IMR-90 (cell line): Measurements from ENCODE around the gene YKT6. TPM values are rescaled to one million over a fixed set of nuclear protein-coding genes. Genes with fewer than 3 reads are reported as not detected.

Experiments used
- ATAC-seq: fragments of 200-7000 bp; cut with Tn5 transposase; 2 replicates; pipeline ENCODE4 v1.9.1; 2020; ENCODE audit warnings: low read depth, mild to moderate bottlenecking, moderate library complexity
- BruUV-seq: library from RNA; stranded (reverse); fragments of 400-500 nt; replicated peaks from 2 replicates; lab custom pipeline; 2021; lab: Mats Ljungman, UMichigan
- CTCF ChIA-PET: fragments of 300-600 bp; formaldehyde crosslinking; extraction: SDS; loops from one replicate; lab custom pipeline; 2021; ENCODE audit warnings: antibody characterized with exemption; lab: Yijun Ruan, JAX
- POLR2A ChIA-PET: fragments of 300-600 bp; sonication (Branson Sonifier 250); formaldehyde crosslinking; loops from one replicate; lab custom pipeline; 2022; ENCODE audit warnings: antibody characterized with exemption; ENCODE audit not compliant: unreplicated experiment; lab: Charles Lee
- DNase-seq: peaks from one replicate; pipeline ENCODE4 v3.0.0; 2013
- H2AFZ ChIP-seq: replicated peaks from 2 replicates; pipeline ENCODE3; 2013; ENCODE audit warnings: low read length, mild to moderate bottlenecking; ENCODE audit not compliant: poor library complexity
- H2AK5ac ChIP-seq: 2 replicates; pipeline ENCODE4 v1.6.1; 2013; ENCODE audit warnings: low read depth, low read length, inconsistent platforms
- H2AK9ac ChIP-seq: replicated peaks from 2 replicates; pipeline ENCODE3; 2013; ENCODE audit warnings: mild to moderate bottlenecking, low read depth, low read length, moderate library complexity; ENCODE audit not compliant: poor library complexity
- H2BK120ac ChIP-seq: 2 replicates; pipeline ENCODE4 v1.6.1; 2013; ENCODE audit warnings: low read depth, low read length, inconsistent platforms
- H2BK15ac ChIP-seq: 3 replicates; pipeline ENCODE4 v1.6.1; 2013; ENCODE audit warnings: low read depth, low read length, inconsistent platforms
- H2BK20ac ChIP-seq: 2 replicates; pipeline ENCODE4 v1.6.1; 2013; ENCODE audit warnings: low read depth, mild to moderate bottlenecking, inconsistent platforms, low read length, moderate library complexity
- H2BK5ac ChIP-seq: 2 replicates; pipeline ENCODE4 v1.6.1; 2013; ENCODE audit warnings: mild to moderate bottlenecking, low read depth, low read length, inconsistent platforms; ENCODE audit not compliant: poor library complexity, severe bottlenecking
- H3K14ac ChIP-seq: replicated peaks from 2 replicates; pipeline ENCODE4 v1.6.1; 2013; ENCODE audit warnings: low read depth, low read length, inconsistent platforms
- H3K18ac ChIP-seq: 2 replicates; pipeline ENCODE4 v1.6.1; 2013; ENCODE audit warnings: low read depth, low read length, control low read depth
- H3K23ac ChIP-seq: 2 replicates; pipeline ENCODE4 v1.6.1; 2013; ENCODE audit warnings: low read depth, low read length, inconsistent platforms
- H3K27ac ChIP-seq: 2 replicates; pipeline ENCODE4 v1.5.1; 2013; ENCODE audit warnings: mild to moderate bottlenecking, control low read depth, low read length; ENCODE audit not compliant: insufficient read depth
- H3K27me3 ChIP-seq: 2 replicates; pipeline ENCODE4 v1.6.1; 2013; ENCODE audit warnings: low read length; ENCODE audit not compliant: control insufficient read depth, insufficient read depth
- H3K36me3 ChIP-seq: 2 replicates; pipeline ENCODE4 v1.6.1; 2013; ENCODE audit warnings: low read length, mixed read lengths; ENCODE audit not compliant: control insufficient read depth, insufficient read depth
- H3K4ac ChIP-seq: 2 replicates; pipeline ENCODE4 v1.6.1; 2013; ENCODE audit warnings: low read depth, low read length, inconsistent platforms
- H3K4me1 ChIP-seq: 2 replicates; pipeline ENCODE4 v1.6.1; 2013; ENCODE audit warnings: low read length, mixed read lengths; ENCODE audit not compliant: control insufficient read depth, insufficient read depth
- H3K4me2 ChIP-seq: 2 replicates; pipeline ENCODE4 v1.6.1; 2013; ENCODE audit warnings: low read depth, mild to moderate bottlenecking, control low read depth, low read length, moderate library complexity
- H3K4me3 ChIP-seq: 2 replicates; pipeline ENCODE4 v1.5.1; 2013; ENCODE audit warnings: low read depth, mild to moderate bottlenecking, control low read depth, low read length, moderate library complexity; ENCODE audit not compliant: insufficient read depth
- H3K56ac ChIP-seq: 2 replicates; pipeline ENCODE4 v1.6.1; 2013; ENCODE audit warnings: low read length, inconsistent platforms; ENCODE audit not compliant: insufficient read depth; ENCODE audit errors: extremely low read depth
- H3K79me1 ChIP-seq, 2 experiments: 2 replicates each; pipeline ENCODE4 v1.6.1; 2013; ENCODE audit warnings: low read length in 2 of 2, inconsistent platforms in 1 of 2, low read depth in 1 of 2
- H3K9ac ChIP-seq: 2 replicates; pipeline ENCODE4 v1.6.1; 2013; ENCODE audit warnings: low read depth, low read length, control low read depth
- H3K9me1 ChIP-seq: 2 replicates; pipeline ENCODE4 v1.6.1; 2013; ENCODE audit warnings: low read length, inconsistent platforms; ENCODE audit not compliant: insufficient read depth
- H3K9me3 ChIP-seq: 2 replicates; pipeline ENCODE4 v1.6.1; 2013; ENCODE audit warnings: low read length; ENCODE audit not compliant: control insufficient read depth, insufficient read depth
- H4K20me1 ChIP-seq: 2 replicates; pipeline ENCODE4 v1.6.1; 2013; ENCODE audit warnings: low read length, inconsistent platforms; ENCODE audit not compliant: insufficient read depth
- H4K5ac ChIP-seq: 2 replicates; pipeline ENCODE4 v1.6.1; 2013; ENCODE audit warnings: mild to moderate bottlenecking, low read depth, low read length, control low read depth
- H4K8ac ChIP-seq, 2 experiments: 2 replicates each; pipeline ENCODE4 v1.6.1; 2013; ENCODE audit warnings: low read depth in 2 of 2, low read length in 2 of 2, control low read depth in 1 of 2, inconsistent platforms in 1 of 2
- H4K91ac ChIP-seq: 2 replicates; pipeline ENCODE4 v1.6.1; 2013; ENCODE audit warnings: low read depth, low read length, inconsistent platforms; ENCODE audit not compliant: insufficient read depth
- BHLHE40 ChIP-seq: fragments of 150-350 bp; IDR thresholded peaks from 2 replicates; pipeline ENCODE4 v1.6.1; 2016; ENCODE audit warnings: mild to moderate bottlenecking, low read depth, low read length
- CHD1 ChIP-seq: IDR thresholded peaks from 2 replicates; pipeline ENCODE4 v1.6.1; 2012; ENCODE audit warnings: low read depth, low read length, improper control_type of control experiment
- MAFK ChIP-seq: IDR thresholded peaks from 2 replicates; pipeline ENCODE4 v1.6.1; 2012; ENCODE audit warnings: low read depth, low read length, improper control_type of control experiment
- MAZ ChIP-seq: IDR thresholded peaks from 2 replicates; pipeline ENCODE4 v1.6.1; 2012; ENCODE audit warnings: low read depth, mild to moderate bottlenecking, low read length, improper control_type of control experiment, moderate library complexity, borderline replicate concordance
- POLR2A ChIP-seq: IDR thresholded peaks from 2 replicates; pipeline ENCODE4 v1.6.1; 2012; ENCODE audit warnings: mild to moderate bottlenecking, low read depth, low read length
- RAD21 ChIP-seq: IDR thresholded peaks from 2 replicates; pipeline ENCODE4 v1.6.1; 2012; ENCODE audit warnings: low read length, improper control_type of control experiment
- RCOR1 ChIP-seq: IDR thresholded peaks from 2 replicates; pipeline ENCODE4 v1.6.1; 2012; ENCODE audit warnings: mild to moderate bottlenecking, low read length, improper control_type of control experiment; ENCODE audit not compliant: insufficient replicate concordance
- RFX5 ChIP-seq: IDR thresholded peaks from 2 replicates; pipeline ENCODE4 v1.8.0; 2012; ENCODE audit warnings: low read depth, mild to moderate bottlenecking, low read length, moderate library complexity
- SMC3 ChIP-seq: fragments of 150-350 bp; IDR thresholded peaks from 2 replicates; pipeline ENCODE4 v1.6.1; 2016; ENCODE audit warnings: low read depth, mild to moderate bottlenecking, antibody characterized with exemption, low read length, moderate library complexity
- WGBS, 2 experiments: methylation state at CpG; one replicate each; pipeline versions ENCODE4 v1.1.5 to v1.1.7; 2013; ENCODE audit warnings: missing lambda C conversion rate in 2 of 2; ENCODE audit not compliant: insufficient read length in 1 of 2; ENCODE audit errors: extremely low coverage in 2 of 2; 5-methylcytosine and 5-hydroxymethylcytosine counted together
- dilution Hi-C: fragments of 300-500 bp; cut with HindIII; formaldehyde crosslinking; loops from one replicate; pipeline ENCODE4 v1.14.3; 2018; ENCODE audit warnings: low sequenced_read_pairs; ENCODE audit not compliant: unreplicated experiment
- in situ Hi-C: fragments of 300-500 bp; cut with MboI; formaldehyde crosslinking; loops from 3 replicates; pipeline ENCODE4 v1.14.3; 2019; ENCODE audit warnings: low sequenced_read_pairs, inconsistent platforms, mixed read lengths
- intact Hi-C: fragments of 100-400 bp; cut with micrococcal nuclease; formaldehyde crosslinking; loops from 2 replicates; pipeline ENCODE4 v1.10.0; 2022
- polyA plus RNA-seq, 3 experiments: library from polyadenylated mRNA; depleted of rRNA; stranded (reverse); fragments of >200 nt; gene quantifications; 2 replicates each; pipeline ENCODE4 v1.2.3, GENCODE V29; 2012; ENCODE audit warnings: low replicate concordance in 1 of 3
- total RNA-seq: library from RNA; depleted of rRNA; stranded (reverse); fragments of >200 nt; gene quantifications from 2 replicates; pipeline ENCODE4 v1.2.3, GENCODE V29; 2012
- TF ChIP-seq, protein P1 (sequence below): fragments of 150-350 bp; IDR thresholded peaks from 2 replicates; pipeline ENCODE4 v1.6.1; 2017; ENCODE audit warnings: mild to moderate bottlenecking, antibody characterized with exemption, low read length, low read depth
- TF ChIP-seq, protein P2 (sequence below): fragments of 150-350 bp; IDR thresholded peaks from 2 replicates; pipeline ENCODE4 v1.6.1; 2016; ENCODE audit warnings: low read depth, mild to moderate bottlenecking, low read length, moderate library complexity, borderline replicate concordance
- TF ChIP-seq, protein P3 (sequence below): conservative IDR thresholded peaks from 2 replicates; pipeline ENCODE4 v1.5.1; 2012; ENCODE audit warnings: mild to moderate bottlenecking, low read depth, low read length, improper control_type of control experiment

The YKT6 gene
- total and polyA plus RNA-seq, 2 of the 4 experiments (the other 2 are of a cell fraction) = 115 to 120 TPM

DNA sequence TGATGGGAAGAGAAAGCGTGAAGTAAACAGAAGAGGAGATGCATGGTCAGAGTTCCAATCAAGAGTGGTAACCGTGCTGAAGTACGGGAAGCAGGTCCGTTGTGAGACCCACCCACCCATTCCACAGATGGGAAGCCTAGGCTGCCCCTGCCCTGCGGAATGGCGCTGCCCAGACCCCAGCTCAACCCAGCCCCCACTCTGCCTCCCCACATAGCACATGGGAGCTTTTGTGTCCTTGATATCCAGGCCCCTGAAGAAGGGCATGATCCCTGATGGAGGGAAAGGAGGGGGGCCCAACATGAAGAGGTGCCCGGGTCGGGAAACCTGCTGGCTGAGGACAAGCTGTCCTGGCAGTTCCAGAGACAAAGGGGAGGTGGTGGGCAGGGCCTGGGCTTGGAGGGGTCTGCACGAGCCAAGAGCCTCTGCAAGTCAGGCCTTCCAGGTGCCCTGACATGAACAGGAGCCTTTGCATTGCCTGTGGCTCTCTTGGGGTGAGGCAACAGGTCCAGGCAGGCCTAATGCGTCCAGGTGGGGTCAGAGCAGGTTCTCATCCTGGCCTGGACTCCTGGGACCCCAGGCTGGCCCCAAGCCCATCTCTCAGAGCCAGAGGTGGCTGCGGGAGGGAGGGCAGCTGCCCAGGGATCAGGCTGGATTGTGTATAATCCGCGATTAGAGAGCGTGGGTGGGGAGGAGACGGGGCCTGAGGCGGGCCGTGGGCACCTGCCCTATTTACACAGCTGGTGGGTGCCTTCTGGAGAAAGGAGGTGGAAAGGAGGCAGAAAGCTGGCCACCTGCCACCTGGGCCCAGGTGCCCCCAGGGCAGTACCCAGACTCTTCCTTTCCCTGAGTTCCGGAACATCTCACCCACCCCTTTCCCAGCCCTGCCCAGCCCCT is 23.5 kb downstream of the YKT6 start (continued):
- TF ChIP-seq MAFK = no peak

DNA sequence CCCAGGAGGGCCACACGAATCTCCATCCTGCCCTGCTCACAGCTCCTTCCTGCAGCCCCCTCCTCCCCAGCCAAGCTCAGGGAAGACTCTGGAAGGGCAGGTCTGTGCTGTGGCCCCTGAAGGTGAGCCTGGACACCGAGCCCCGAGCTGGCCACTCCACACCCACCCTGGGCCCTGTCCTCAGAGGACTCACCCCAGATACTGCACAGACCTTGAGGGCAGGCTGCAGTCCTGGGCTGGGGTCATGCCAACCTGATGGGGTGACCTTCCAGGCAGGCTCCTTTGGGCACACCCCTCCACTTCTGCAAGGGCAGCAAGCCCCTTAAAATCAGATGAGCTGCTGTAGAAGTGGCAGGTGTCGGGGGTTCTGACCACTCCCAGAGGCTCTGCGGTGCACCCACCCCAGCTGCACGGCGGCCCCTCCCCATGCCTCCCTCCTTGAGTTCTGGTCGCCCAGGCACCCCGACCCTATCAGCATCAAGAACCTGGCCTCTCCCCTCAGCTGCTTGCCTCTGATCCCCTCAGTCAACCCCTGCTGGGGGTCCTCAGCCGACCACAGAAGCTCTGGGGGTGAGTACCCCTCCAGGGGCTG is 24.3 kb downstream of the YKT6 start:
- Histone ChIP-seq H3K23ac (no peak overlapping the region), H3K36me3 (no peaks in the 10 kb centered on the region), H4K91ac (no peak overlapping the region), H3K27me3 (peaks cover 53% of the 10 kb centered on the region), H4K5ac (no peak overlapping the region), H4K8ac (no peak overlapping the region), H2BK120ac (no peak overlapping the region), H3K4me3 (no peak overlapping the region), H2AFZ (no peak overlapping the region), H3K56ac (no peak overlapping the region), H2BK20ac (no peak overlapping the region), H3K27ac (no peak overlapping the region), H3K18ac (no peak overlapping the region), H3K14ac (no peak overlapping the region), H3K9ac (no peak overlapping the region), H2AK9ac (no peak overlapping the region), H3K4ac (no peak overlapping the region), H3K9me3 (no peaks in the 10 kb centered on the region), H2BK5ac (no peak overlapping the region), H2AK5ac (no peak overlapping the region), H2BK15ac (no peak overlapping the region), H4K20me1 (no peaks in the 10 kb centered on the region), H3K9me1 (no peaks in the 10 kb centered on the region), H3K79me1 (no peaks in the 10 kb centered on the region), H3K4me1 (no peaks in the 10 kb centered on the region), H3K4me2 (no peak overlapping the region)
- intact Hi-C loops (no loop called here), dilution Hi-C loops (no loop called here), in situ Hi-C loops (no loop called here)
- BruUV-seq = no TSS peak
- no CpG with 5 or more reads among the region's 10 CpGs for WGBS, 2 experiments
- DNase-seq = no peak
- no peak for ATAC-seq
- ChIA-PET CTCF (no interaction called here), POLR2A (no interaction called here)
- TF ChIP-seq CHD1 (no peak), MAZ (no peak), MAFK (no peak), SMC3 (no peak), RCOR1 (no peak), RFX5 (no peak), RAD21 (no peak), BHLHE40 (no peak), POLR2A (no peak)
- TF ChIP-seq, protein P1, sequence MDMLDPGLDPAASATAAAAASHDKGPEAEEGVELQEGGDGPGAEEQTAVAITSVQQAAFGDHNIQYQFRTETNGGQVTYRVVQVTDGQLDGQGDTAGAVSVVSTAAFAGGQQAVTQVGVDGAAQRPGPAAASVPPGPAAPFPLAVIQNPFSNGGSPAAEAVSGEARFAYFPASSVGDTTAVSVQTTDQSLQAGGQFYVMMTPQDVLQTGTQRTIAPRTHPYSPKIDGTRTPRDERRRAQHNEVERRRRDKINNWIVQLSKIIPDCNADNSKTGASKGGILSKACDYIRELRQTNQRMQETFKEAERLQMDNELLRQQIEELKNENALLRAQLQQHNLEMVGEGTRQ = no peak
- TF ChIP-seq, protein P2, sequence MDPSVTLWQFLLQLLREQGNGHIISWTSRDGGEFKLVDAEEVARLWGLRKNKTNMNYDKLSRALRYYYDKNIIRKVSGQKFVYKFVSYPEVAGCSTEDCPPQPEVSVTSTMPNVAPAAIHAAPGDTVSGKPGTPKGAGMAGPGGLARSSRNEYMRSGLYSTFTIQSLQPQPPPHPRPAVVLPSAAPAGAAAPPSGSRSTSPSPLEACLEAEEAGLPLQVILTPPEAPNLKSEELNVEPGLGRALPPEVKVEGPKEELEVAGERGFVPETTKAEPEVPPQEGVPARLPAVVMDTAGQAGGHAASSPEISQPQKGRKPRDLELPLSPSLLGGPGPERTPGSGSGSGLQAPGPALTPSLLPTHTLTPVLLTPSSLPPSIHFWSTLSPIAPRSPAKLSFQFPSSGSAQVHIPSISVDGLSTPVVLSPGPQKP = no peak
- TF ChIP-seq, protein P3, sequence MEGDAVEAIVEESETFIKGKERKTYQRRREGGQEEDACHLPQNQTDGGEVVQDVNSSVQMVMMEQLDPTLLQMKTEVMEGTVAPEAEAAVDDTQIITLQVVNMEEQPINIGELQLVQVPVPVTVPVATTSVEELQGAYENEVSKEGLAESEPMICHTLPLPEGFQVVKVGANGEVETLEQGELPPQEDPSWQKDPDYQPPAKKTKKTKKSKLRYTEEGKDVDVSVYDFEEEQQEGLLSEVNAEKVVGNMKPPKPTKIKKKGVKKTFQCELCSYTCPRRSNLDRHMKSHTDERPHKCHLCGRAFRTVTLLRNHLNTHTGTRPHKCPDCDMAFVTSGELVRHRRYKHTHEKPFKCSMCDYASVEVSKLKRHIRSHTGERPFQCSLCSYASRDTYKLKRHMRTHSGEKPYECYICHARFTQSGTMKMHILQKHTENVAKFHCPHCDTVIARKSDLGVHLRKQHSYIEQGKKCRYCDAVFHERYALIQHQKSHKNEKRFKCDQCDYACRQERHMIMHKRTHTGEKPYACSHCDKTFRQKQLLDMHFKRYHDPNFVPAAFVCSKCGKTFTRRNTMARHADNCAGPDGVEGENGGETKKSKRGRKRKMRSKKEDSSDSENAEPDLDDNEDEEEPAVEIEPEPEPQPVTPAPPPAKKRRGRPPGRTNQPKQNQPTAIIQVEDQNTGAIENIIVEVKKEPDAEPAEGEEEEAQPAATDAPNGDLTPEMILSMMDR = no peak
